Measurements from ENCODE around the gene LRMDA. TPM values are rescaled to one million over a fixed set of nuclear protein-coding genes. Genes with fewer than 3 reads are reported as not detected.

The LRMDA gene
- total and polyA plus RNA-seq, 2 of the 8 experiments (the other 6 are each of a cell fraction or from before 2014, with no cell fraction given), result 0.86 to 2.8 TPM

GRCh38 chr10:76055466-76055865 lies 624.0 kb downstream of the LRMDA start:
- H3K36me3 ChIP-seq (ENCODE audit: control insufficient read depth in 2 of 4, insufficient read depth in 4 of 4, low read length in 3 of 4), result no peaks in the 10 kb centered on the region
- H4K5ac ChIP-seq (ENCODE audit: insufficient read length, low read depth, low read length), result no peak overlapping the region
- TF ChIP-seq ZNF274 (IDR thresholded peaks at IDR 0.05; ENCODE audit: borderline replicate concordance, extremely low read depth, low read length) (no peak), YY1 (IDR thresholded peaks at IDR 0.05; ENCODE audit: low read depth, low read length) (no peak), BACH1 (IDR thresholded peaks at IDR 0.05; ENCODE audit: low read length) (no peak), RFX5 (IDR thresholded peaks at IDR 0.05; ENCODE audit: borderline replicate concordance, low read depth, low read length) (no peak), MAX (IDR thresholded peaks at IDR 0.05) (no peak), SIRT6 (IDR thresholded peaks at IDR 0.05; ENCODE audit: low read length) (no peak), ATF2 (IDR thresholded peaks at IDR 0.05; ENCODE audit: low read length) (no peak)
- no peaks in the 10 kb centered on the region for H3K4me1 ChIP-seq (replicated peaks in 1 of 4; ENCODE audit: control insufficient read depth in 3 of 4, insufficient read depth in 4 of 4, low read length in 3 of 4)
- no peak overlapping the region for H2BK5ac ChIP-seq (ENCODE audit: low read depth, low read length)
- H3K79me1 ChIP-seq (ENCODE audit: low read depth, low read length), result no peaks in the 10 kb centered on the region
- H3K18ac ChIP-seq (ENCODE audit: extremely low read depth, low read length), result no peak overlapping the region
- no peaks in the 10 kb centered on the region for H3K23me2 ChIP-seq (ENCODE audit: low read depth, low read length)
- H3K9ac ChIP-seq (replicated peaks in 1 of 4; ENCODE audit: extremely low read depth in 1 of 4, low read depth in 3 of 4, low read length in 3 of 4), result no peak overlapping the region
- no peak overlapping the region for H3K27ac ChIP-seq (ENCODE audit: low read depth, low read length)
- H3K4ac ChIP-seq (replicated peaks; ENCODE audit: insufficient read length, low read depth, low read length), result no peak overlapping the region
- H3K9me3 ChIP-seq (ENCODE audit: insufficient read depth in 2 of 2, low read depth in 1 of 2, low read length in 1 of 2), result peaks cover 16 to 17% of the 10 kb centered on the region in 2 experiments
- H2BK12ac ChIP-seq (ENCODE audit: low read depth, low read length), result no peak overlapping the region; the same call in 1 of the 2 replicates
- H2AK5ac ChIP-seq (ENCODE audit: low read depth, low read length), result no peak overlapping the region
- POLR2A ChIA-PET (ENCODE audit: partially characterized antibody), result no interaction called here
- no peak overlapping the region for H2BK120ac ChIP-seq (replicated peaks; ENCODE audit: low read depth, low read length)
- H4K91ac ChIP-seq (replicated peaks; ENCODE audit: insufficient read length, low read length), result no peak overlapping the region
- H3K23ac ChIP-seq (ENCODE audit: insufficient read length), result no peak overlapping the region
- no peak overlapping the region for H3K4me2 ChIP-seq (ENCODE audit: insufficient read depth in 1 of 2, low read depth in 2 of 2, low read length in 2 of 2)
- no peak for DNase-seq (ENCODE audit: low read depth in 1 of 2, low spot score in 2 of 2)
- 73% methylated on average over 3 of the region's 3 CpGs; no CpG with 5 or more reads in 1 of the 2 experiments for WGBS, 2 experiments (ENCODE audit: extremely low coverage in 1 of 2, insufficient coverage in 1 of 2, insufficient read length in 1 of 2, insufficient replicate concordance in 2 of 2, low coverage in 1 of 2, low lambda C conversion rate in 2 of 2, missing lambda C conversion rate in 1 of 2)
- no peak overlapping the region for H3K4me3 ChIP-seq (ENCODE audit: extremely low read depth in 1 of 4, insufficient read depth in 2 of 4, low read depth in 3 of 4, low read length in 4 of 4)
- no peaks in the 10 kb centered on the region for H4K20me1 ChIP-seq (replicated peaks in 1 of 2; ENCODE audit: control insufficient read depth in 1 of 2, insufficient read depth in 2 of 2, low read length in 2 of 2)
- H2AFZ ChIP-seq (ENCODE audit: low read length), result no peak overlapping the region
- H3K79me2 ChIP-seq (ENCODE audit: control insufficient read depth in 1 of 2, insufficient read depth in 2 of 2, low read length in 2 of 2), result no peaks in the 10 kb centered on the region
- H4K8ac ChIP-seq (ENCODE audit: extremely low read depth, insufficient read depth, low read length), result no peak overlapping the region
- peaks cover 0 to 1% (median 0%) of the 10 kb centered on the region in 4 experiments; a peak in 1 of 7 replicates for H3K27me3 ChIP-seq (replicated peaks in 1 of 4; ENCODE audit: control insufficient read depth in 3 of 4, extremely low read depth in 1 of 4, insufficient read depth in 3 of 4, low read length in 3 of 4)
- no peak overlapping the region for H2BK20ac ChIP-seq (ENCODE audit: low read length)
- FAIRE-seq, result no peak
- CTCF ChIA-PET (ENCODE audit: partially characterized antibody), result interaction anchor here (0.9 to 1.2 kb wide), 2 partner anchors 31 to 248 kb away, joined by 3 read pairs; no protein-coding TSS in a partner anchor
- no peak overlapping the region for H3K14ac ChIP-seq (ENCODE audit: insufficient read length)
- H3K56ac ChIP-seq (replicated peaks; ENCODE audit: insufficient read length, low read depth, low read length), result no peak overlapping the region
- H2BK15ac ChIP-seq (ENCODE audit: low read length), result no peak overlapping the region
